HUES48 (cell line): ENCODE results near the gene SYCP2.
"Not testable (repeated sequence)": the region's sequence is repeated elsewhere in the genome, so short reads cannot be mapped to it uniquely, and the experiment has no call there.

Experiments used
- H3K27ac ChIP-seq: one replicate; pipeline ENCODE4 v1.7.0; 2013; ENCODE audit warnings: low read depth, low read length, inconsistent platforms
- H3K27me3 ChIP-seq: 2 replicates; pipeline ENCODE4 v1.6.1; 2013; ENCODE audit warnings: mild to moderate bottlenecking, low read length; ENCODE audit not compliant: control insufficient read depth, insufficient read depth
- H3K36me3 ChIP-seq: 2 replicates; pipeline ENCODE4 v1.6.1; 2013; ENCODE audit warnings: low read length; ENCODE audit not compliant: control insufficient read depth, insufficient read depth
- H3K4me1 ChIP-seq: 2 replicates; pipeline ENCODE4 v1.6.1; 2013; ENCODE audit warnings: mild to moderate bottlenecking, low read length; ENCODE audit not compliant: control insufficient read depth, insufficient read depth
- H3K4me3 ChIP-seq: 2 replicates; pipeline ENCODE4 v1.5.1; 2013; ENCODE audit warnings: mild to moderate bottlenecking, low read depth, low read length
- H3K9ac ChIP-seq: 2 replicates; pipeline ENCODE4 v1.6.1; 2013; ENCODE audit warnings: mild to moderate bottlenecking, low read depth, low read length, moderate library complexity
- H3K9me3 ChIP-seq: 2 replicates; pipeline ENCODE4 v1.6.1; 2013; ENCODE audit warnings: low read length; ENCODE audit not compliant: control insufficient read depth, insufficient read depth

SYCP2 gene

GRCh38 chr20:59895908-59896307 is 37.5 kb downstream of the SYCP2 start:
- Histone ChIP-seq H3K9ac (no peak overlapping the region), H3K4me3 (no peak overlapping the region), H3K27me3 (no peaks in the 10 kb centered on the region), H3K9me3 (no peaks in the 10 kb centered on the region), H3K4me1 (no peaks in the 10 kb centered on the region), H3K27ac (no peak overlapping the region), H3K36me3 (no peaks in the 10 kb centered on the region)

- no peak overlapping the region for H3K27ac ChIP-seq
- no peaks in the 10 kb centered on the region for H3K9me3 ChIP-seq
- H3K4me1 ChIP-seq: no peaks in the 10 kb centered on the region
- H3K27me3 ChIP-seq: no peaks in the 10 kb centered on the region
- H3K9ac ChIP-seq: no peak overlapping the region
- no peaks in the 10 kb centered on the region for H3K36me3 ChIP-seq
- no peak overlapping the region for H3K4me3 ChIP-seq
Observed at GRCh38 chr20:59891581-59891980, 41.9 kb downstream of the SYCP2 start.

- not testable (repeated sequence) for H3K4me1 ChIP-seq, H3K27ac ChIP-seq, H3K36me3 ChIP-seq
Observed at GRCh38 chr20:59890035-59890434, 43.4 kb downstream of the SYCP2 start.

GRCh38 chr20:59888050-59888449 is 45.4 kb downstream of the SYCP2 start:
- Histone ChIP-seq H3K36me3 (no peaks in the 10 kb centered on the region), H3K27me3 (no peaks in the 10 kb centered on the region), H3K4me1 (no peaks in the 10 kb centered on the region), H3K4me3 (no peak overlapping the region), H3K9ac (no peak overlapping the region), H3K27ac (no peak overlapping the region), H3K9me3 (no peaks in the 10 kb centered on the region)

More at GRCh38 chr20:59890035-59890434, 43.4 kb downstream of the SYCP2 start:
- H3K4me3 ChIP-seq, H3K9me3 ChIP-seq, H3K9ac ChIP-seq, H3K27me3 ChIP-seq: not testable (repeated sequence)

- Histone ChIP-seq H3K9ac (no peak overlapping the region), H3K27me3 (no peaks in the 10 kb centered on the region), H3K27ac (no peak overlapping the region), H3K4me3 (no peak overlapping the region), H3K9me3 (no peaks in the 10 kb centered on the region), H3K36me3 (no peaks in the 10 kb centered on the region), H3K4me1 (no peaks in the 10 kb centered on the region)
Observed at GRCh38 chr20:59884494-59884893, 48.9 kb downstream of the SYCP2 start.

- Histone ChIP-seq H3K27me3 (no peaks in the 10 kb centered on the region), H3K4me1 (no peaks in the 10 kb centered on the region), H3K9me3 (no peaks in the 10 kb centered on the region), H3K27ac (no peak overlapping the region), H3K9ac (no peak overlapping the region), H3K36me3 (no peaks in the 10 kb centered on the region), H3K4me3 (no peak overlapping the region)
Observed at GRCh38 chr20:59880198-59880597, 53.2 kb downstream of the SYCP2 start.

- no peaks in the 10 kb centered on the region for H3K4me1 ChIP-seq
- H3K36me3 ChIP-seq: no peaks in the 10 kb centered on the region
- H3K9ac ChIP-seq: no peak overlapping the region
- H3K9me3 ChIP-seq: no peaks in the 10 kb centered on the region
- H3K27ac ChIP-seq: no peak overlapping the region
- no peaks in the 10 kb centered on the region for H3K27me3 ChIP-seq
- no peak overlapping the region for H3K4me3 ChIP-seq
Observed at GRCh38 chr20:59873409-59873808, 60.0 kb downstream of the SYCP2 start.

- no peaks in the 10 kb centered on the region for H3K27me3 ChIP-seq
- H3K9ac ChIP-seq: no peak overlapping the region
- no peaks in the 10 kb centered on the region for H3K36me3 ChIP-seq
- H3K4me3 ChIP-seq: no peak overlapping the region
- no peaks in the 10 kb centered on the region for H3K4me1 ChIP-seq
- H3K27ac ChIP-seq: no peak overlapping the region
- H3K9me3 ChIP-seq: no peaks in the 10 kb centered on the region
Observed at GRCh38 chr20:59871096-59871495, 62.3 kb downstream of the SYCP2 start.

GRCh38 chr20:59866338-59866737 is 67.1 kb downstream of the SYCP2 start:
- H3K27me3 ChIP-seq: peaks cover 5% of the 10 kb centered on the region; the same call in 1 of the 2 replicates
- H3K9me3 ChIP-seq: no peaks in the 10 kb centered on the region
- H3K9ac ChIP-seq: no peak overlapping the region
- no peaks in the 10 kb centered on the region for H3K36me3 ChIP-seq
- H3K4me3 ChIP-seq: no peak overlapping the region
- no peak overlapping the region for H3K27ac ChIP-seq
- H3K4me1 ChIP-seq: no peaks in the 10 kb centered on the region

- H3K9me3 ChIP-seq: no peaks in the 10 kb centered on the region
- H3K4me1 ChIP-seq: no peaks in the 10 kb centered on the region
- no peak overlapping the region for H3K27ac ChIP-seq
- no peak overlapping the region for H3K4me3 ChIP-seq
- H3K9ac ChIP-seq: no peak overlapping the region
- H3K36me3 ChIP-seq: no peaks in the 10 kb centered on the region
- H3K27me3 ChIP-seq: peaks cover 5% of the 10 kb centered on the region; the same call in 1 of the 2 replicates
Observed at GRCh38 chr20:59864726-59865125, 68.7 kb downstream of the SYCP2 start.

GRCh38 chr20:59863058-59863457 is 70.4 kb downstream of the SYCP2 start:
- no peak overlapping the region for H3K9ac ChIP-seq
- H3K27me3 ChIP-seq: peaks cover 5% of the 10 kb centered on the region; the same call in 1 of the 2 replicates
- no peaks in the 10 kb centered on the region for H3K4me1 ChIP-seq
- H3K9me3 ChIP-seq: no peaks in the 10 kb centered on the region
- H3K27ac ChIP-seq: no peak overlapping the region
- H3K4me3 ChIP-seq: no peak overlapping the region
- H3K36me3 ChIP-seq: no peaks in the 10 kb centered on the region

- no peak overlapping the region for H3K9ac ChIP-seq
- no peak overlapping the region for H3K27ac ChIP-seq
- 0 out of 2 replicates have a peak, but pooled peaks cover 5% of the 10 kb centered on the region for H3K9me3 ChIP-seq
- H3K36me3 ChIP-seq: no peaks in the 10 kb centered on the region
- H3K4me1 ChIP-seq: no peaks in the 10 kb centered on the region
- H3K27me3 ChIP-seq: peaks cover 5% of the 10 kb centered on the region; the same call in 1 of the 2 replicates
- no peak overlapping the region for H3K4me3 ChIP-seq
Observed at GRCh38 chr20:59861401-59861800, 72.0 kb downstream of the SYCP2 start.
